Breast epithelium (tissue), 4 donors: ENCODE results near the gene AHNAK2. TPM values are rescaled to one million over a fixed set of nuclear protein-coding genes. Genes with fewer than 3 reads are reported as not detected.

Experiments used
- DNase-seq, 2 donors: peaks; one replicate each; pipeline ENCODE4 v3.0.0-alpha.2; 2019; ENCODE audit warnings: low spot score in 2 of 2
- H3K27ac ChIP-seq, 2 donors: fragments of 200-600 bp; sonication (generic) in 1 of 2; one replicate each; pipeline ENCODE4 v1.5.1; 2016 to 2019; ENCODE audit warnings: mild to moderate bottlenecking in 1 of 2
- H3K27me3 ChIP-seq, 2 donors: fragments of 200-600 bp; sonication (generic) in 1 of 2; one replicate each; pipeline versions ENCODE4 v1.5.1 to v1.6.0; 2017 to 2019; ENCODE audit warnings: control low read depth in 1 of 2, mild to moderate bottlenecking in 1 of 2
- H3K36me3 ChIP-seq: fragments of 200-600 bp; one replicate; pipeline ENCODE4 v1.5.1; 2019
- H3K4me1 ChIP-seq, 2 donors: fragments of 200-600 bp; sonication (generic); one replicate each; pipeline ENCODE4 v1.5.1; 2016 to 2019; ENCODE audit warnings: control low read depth in 1 of 2
- H3K4me3 ChIP-seq, 3 donors: fragments of 200-600 bp; sonication (generic); 1 replicate in 2 of 3; 2 replicates in 1 of 3; pipeline ENCODE4 v1.5.1; 2016 to 2019; ENCODE audit warnings: mild to moderate bottlenecking in 3 of 3, moderate library complexity in 2 of 3
- H3K9me3 ChIP-seq, 2 donors: fragments of 200-600 bp; sonication (generic) in 1 of 2; one replicate each; pipeline ENCODE4 v1.5.1; 2016 to 2019; ENCODE audit warnings: control low read depth in 1 of 2
- POLR2A ChIP-seq: fragments of 450-650 bp; IDR thresholded peaks from one replicate; pipeline ENCODE4 v1.6.1; 2016; ENCODE audit warnings: antibody characterized with exemption, mild to moderate bottlenecking, moderate library complexity
- POLR2AphosphoS5 ChIP-seq, 3 donors: sonication (generic); formaldehyde crosslinking; IDR thresholded peaks; one replicate each; pipeline ENCODE4 v1.6.1; 2017; ENCODE audit warnings: antibody characterized with exemption in 3 of 3
- intact Hi-C: fragments of 100-400 bp; cut with DNase I; formaldehyde crosslinking; loops from one replicate; pipeline ENCODE4 v1.15.1; 2023; ENCODE audit warnings: low total_unique reads
- total RNA-seq, 3 donors: library from RNA; depleted of rRNA; stranded (reverse); fragments of >200 nt; gene quantifications; one replicate each; pipeline ENCODE4 v1.1.0, GENCODE V29; 2016
- TF ChIP-seq, protein P1 (sequence below), 3 donors: fragments of 450-650 bp; IDR thresholded peaks; one replicate each; pipeline ENCODE4 v1.5.1; 2016 to 2017; ENCODE audit warnings: antibody characterized with exemption in 3 of 3, mild to moderate bottlenecking in 3 of 3, moderate library complexity in 3 of 3

The AHNAK2 gene
- total RNA-seq, 3 donors from 2014 or later = 15.1 to 46.7 (median 19.3) TPM

GRCh38 chr14:104942586-104942985 lies 35.6 kb downstream of the AHNAK2 start:
- Histone ChIP-seq H3K4me1 (no peaks in the 10 kb centered on the region), H3K4me3 (no peak overlapping the region), H3K36me3 (no peaks in the 10 kb centered on the region), H3K9me3 (no peaks in the 10 kb centered on the region), H3K27ac (no peak overlapping the region), H3K27me3 (no peaks in the 10 kb centered on the region)
- intact Hi-C loops = no loop called here
- no peak for TF ChIP-seq POLR2AphosphoS5 (IDR thresholded peaks at IDR 0.05)
- TF ChIP-seq POLR2A = no peak
- TF ChIP-seq, protein P1, sequence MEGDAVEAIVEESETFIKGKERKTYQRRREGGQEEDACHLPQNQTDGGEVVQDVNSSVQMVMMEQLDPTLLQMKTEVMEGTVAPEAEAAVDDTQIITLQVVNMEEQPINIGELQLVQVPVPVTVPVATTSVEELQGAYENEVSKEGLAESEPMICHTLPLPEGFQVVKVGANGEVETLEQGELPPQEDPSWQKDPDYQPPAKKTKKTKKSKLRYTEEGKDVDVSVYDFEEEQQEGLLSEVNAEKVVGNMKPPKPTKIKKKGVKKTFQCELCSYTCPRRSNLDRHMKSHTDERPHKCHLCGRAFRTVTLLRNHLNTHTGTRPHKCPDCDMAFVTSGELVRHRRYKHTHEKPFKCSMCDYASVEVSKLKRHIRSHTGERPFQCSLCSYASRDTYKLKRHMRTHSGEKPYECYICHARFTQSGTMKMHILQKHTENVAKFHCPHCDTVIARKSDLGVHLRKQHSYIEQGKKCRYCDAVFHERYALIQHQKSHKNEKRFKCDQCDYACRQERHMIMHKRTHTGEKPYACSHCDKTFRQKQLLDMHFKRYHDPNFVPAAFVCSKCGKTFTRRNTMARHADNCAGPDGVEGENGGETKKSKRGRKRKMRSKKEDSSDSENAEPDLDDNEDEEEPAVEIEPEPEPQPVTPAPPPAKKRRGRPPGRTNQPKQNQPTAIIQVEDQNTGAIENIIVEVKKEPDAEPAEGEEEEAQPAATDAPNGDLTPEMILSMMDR (IDR thresholded peaks at IDR 0.05) = no peak
- no peak for DNase-seq

- H3K4me3 ChIP-seq = no peak overlapping the region
- H3K9me3 ChIP-seq = no peaks in the 10 kb centered on the region
- H3K27ac ChIP-seq = no peak overlapping the region
- no peaks in the 10 kb centered on the region for H3K4me1 ChIP-seq
- peak in 1 of 2 donors; percentile 50 for DNase-seq
- no peaks in the 10 kb centered on the region for H3K36me3 ChIP-seq
- intact Hi-C loops = no loop called here
- no peaks in the 10 kb centered on the region for H3K27me3 ChIP-seq
- TF ChIP-seq POLR2AphosphoS5 (IDR thresholded peaks at IDR 0.05) = no peak
These were observed 36.4 kb downstream of the AHNAK2 start for GRCh38 chr14:104941508-104942365.

DNA sequence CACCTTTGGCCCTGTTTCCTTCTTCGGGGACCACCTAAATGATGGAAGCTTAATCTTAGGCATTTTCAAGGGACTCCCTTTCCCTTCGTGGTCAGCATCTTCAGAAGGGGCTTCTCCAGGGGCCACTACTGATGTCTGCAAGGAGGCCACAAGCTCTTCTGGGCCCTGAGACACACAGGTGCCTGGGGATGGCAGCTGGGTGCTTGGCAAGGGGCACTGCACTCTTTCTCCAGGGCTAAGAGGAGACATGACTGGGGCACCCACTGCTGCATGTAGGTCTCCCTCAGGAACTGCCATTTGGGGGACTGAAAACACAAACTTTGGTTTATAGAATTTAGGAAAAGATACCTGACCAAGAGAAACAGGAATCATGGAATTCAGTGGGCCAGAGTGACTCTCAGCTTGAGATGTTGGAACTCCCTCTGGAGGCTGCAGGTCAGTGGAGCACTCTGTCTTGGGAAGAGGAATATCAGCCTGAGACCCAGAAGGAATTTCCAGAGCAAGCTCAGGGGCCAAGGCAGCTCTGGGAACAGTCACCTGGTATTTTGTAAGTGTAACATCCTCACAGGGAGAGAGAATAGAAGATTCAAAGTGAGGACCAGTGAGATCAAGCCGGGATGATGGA lies 37.5 kb downstream of the AHNAK2 start:
- intact Hi-C loops = no loop called here
- TF ChIP-seq POLR2A = no peak
- TF ChIP-seq POLR2AphosphoS5 (IDR thresholded peaks at IDR 0.05) = no peak
- TF ChIP-seq, protein P1 (IDR thresholded peaks at IDR 0.05) = no peak
- H3K27me3 ChIP-seq = no peaks in the 10 kb centered on the region
- no peaks in the 10 kb centered on the region for H3K4me1 ChIP-seq
- no peak for DNase-seq
- no peaks in the 10 kb centered on the region for H3K9me3 ChIP-seq
- H3K4me3 ChIP-seq = no peak overlapping the region
- no peak overlapping the region for H3K27ac ChIP-seq
- no peaks in the 10 kb centered on the region for H3K36me3 ChIP-seq

GRCh38 chr14:104939666-104940410 lies 38.3 kb downstream of the AHNAK2 start:
- peak in 1 of 2 donors; percentile 46 for DNase-seq

DNA sequence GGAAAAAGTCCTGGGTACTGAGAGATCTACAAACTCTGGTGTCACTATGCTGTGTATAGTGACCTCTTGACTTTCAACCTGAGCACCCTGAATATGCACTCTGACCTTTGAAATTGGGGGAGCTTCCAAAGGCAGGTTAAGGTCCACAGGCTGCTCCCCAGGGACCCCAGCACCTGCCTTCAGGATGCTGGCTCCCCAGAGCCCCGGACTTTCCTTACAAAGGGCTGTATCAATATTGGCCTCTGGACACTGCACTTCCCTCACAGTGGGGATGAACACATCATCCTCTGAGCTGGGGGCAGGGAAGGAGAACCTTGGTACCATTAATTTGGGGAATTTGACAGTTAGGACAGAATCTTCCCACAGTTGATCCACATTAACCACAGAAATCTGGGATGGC lies 39.2 kb downstream of the AHNAK2 start:
- Histone ChIP-seq H3K9me3 (no peaks in the 10 kb centered on the region), H3K4me3 (no peak overlapping the region), H3K36me3 (no peaks in the 10 kb centered on the region), H3K4me1 (no peaks in the 10 kb centered on the region), H3K27me3 (no peaks in the 10 kb centered on the region), H3K27ac (no peak overlapping the region)
- no peak for DNase-seq
- intact Hi-C loops = no loop called here
- TF ChIP-seq POLR2AphosphoS5 (IDR thresholded peaks at IDR 0.05) (no peak), POLR2A (no peak)
- TF ChIP-seq, protein P1 (IDR thresholded peaks at IDR 0.05) = no peak

More at GRCh38 chr14:104939666-104940410, 38.3 kb downstream of the AHNAK2 start:
- no peaks in the 10 kb centered on the region for H3K4me1 ChIP-seq
- H3K9me3 ChIP-seq = no peaks in the 10 kb centered on the region
- no peak overlapping the region for H3K4me3 ChIP-seq
- intact Hi-C loops = no loop called here
- TF ChIP-seq POLR2A = no peak
- TF ChIP-seq POLR2AphosphoS5 (IDR thresholded peaks at IDR 0.05) = no peak
- TF ChIP-seq, protein P1 (IDR thresholded peaks at IDR 0.05) = no peak
- no peaks in the 10 kb centered on the region for H3K36me3 ChIP-seq
- no peaks in the 10 kb centered on the region for H3K27me3 ChIP-seq
- H3K27ac ChIP-seq = peak overlapping the region in 1 of 2 donors; percentile 51
